Measurements from ENCODE around the gene KIFC3.

KIFC3 gene

GRCh38 chr16:57808589-57809228 is 6.4 kb upstream of the KIFC3 start:
- no peak for TF ChIP-seq MYC (IDR thresholded peaks at IDR 0.05; ENCODE audit: low read depth, low read length)
- no peak for DNase-seq (ENCODE audit: low read depth)
- no peak overlapping the region for H3K4me3 ChIP-seq (ENCODE audit: low read depth, low read length)

GRCh38 chr16:57807968-57808528 is 5.8 kb upstream of the KIFC3 start:
- peak overlapping the region; percentile 37 for H3K4me3 ChIP-seq (ENCODE audit: low read depth, low read length)
- TF ChIP-seq MYC (IDR thresholded peaks at IDR 0.05; ENCODE audit: low read depth, low read length) = peak; percentile 68
- peak; percentile 12 for TF ChIP-seq POLR2A (IDR thresholded peaks at IDR 0.05; ENCODE audit: extremely low read depth, insufficient read length)
- TF ChIP-seq CTCF (IDR thresholded peaks at IDR 0.05; ENCODE audit: low read depth, low read length) = no peak
- peak; percentile 63 for TF ChIP-seq MAX (IDR thresholded peaks at IDR 0.05; ENCODE audit: low read depth, low read length)
- peak; percentile 95 for DNase-seq (ENCODE audit: low read depth)

GRCh38 chr16:57807252-57807967 is 5.1 kb upstream of the KIFC3 start:
- no peak for TF ChIP-seq CTCF (IDR thresholded peaks at IDR 0.05; ENCODE audit: low read depth, low read length)
- TF ChIP-seq MAX (IDR thresholded peaks at IDR 0.05; ENCODE audit: low read depth, low read length) = peak; percentile 59
- peak; percentile 52; the same call in 1 of the 2 replicates for TF ChIP-seq MYC (IDR thresholded peaks at IDR 0.05; ENCODE audit: low read depth, low read length)
- peak; percentile 92 for DNase-seq (ENCODE audit: low read depth)
- no peak overlapping the region for H3K4me3 ChIP-seq (ENCODE audit: low read depth, low read length)

GRCh38 chr16:57805176-57805575 is 2.9 kb upstream of the KIFC3 start:
- TF ChIP-seq CTCF (IDR thresholded peaks at IDR 0.05; ENCODE audit: low read depth, low read length) (no peak), MAX (IDR thresholded peaks at IDR 0.05; ENCODE audit: low read depth, low read length) (no peak), MYC (IDR thresholded peaks at IDR 0.05; ENCODE audit: low read depth, low read length) (no peak), POLR2A (IDR thresholded peaks at IDR 0.05; ENCODE audit: extremely low read depth, insufficient read length) (no peak)
- no peak overlapping the region for H3K4me3 ChIP-seq (ENCODE audit: low read depth, low read length)
- DNase-seq (ENCODE audit: low read depth) = no peak

GRCh38 chr16:57804111-57804837 is 2.0 kb upstream of the KIFC3 start:
- no peak for DNase-seq (ENCODE audit: low read depth)
- TF ChIP-seq MAX (IDR thresholded peaks at IDR 0.05; ENCODE audit: low read depth, low read length) (no peak), POLR2A (IDR thresholded peaks at IDR 0.05; ENCODE audit: extremely low read depth, insufficient read length) (no peak), CTCF (IDR thresholded peaks at IDR 0.05; ENCODE audit: low read depth, low read length) (no peak), MYC (IDR thresholded peaks at IDR 0.05; ENCODE audit: low read depth, low read length) (no peak)
- H3K4me3 ChIP-seq (ENCODE audit: low read depth, low read length) = no peak overlapping the region
